HCT116 (cell line): ENCODE data around the gene PTCSC3.

ENCODE experiments used
- CEBPB ChIP-seq: IDR thresholded peaks from 2 replicates; pipeline ENCODE4 v1.6.1; 2012; ENCODE audit warnings: low read depth
- CTCF ChIP-seq, 3 experiments: fragments of 200-600 bp in 1 of 3; sonication (generic) in 1 of 3; IDR thresholded peaks in 2 of 3; conservative IDR thresholded peaks in 1 of 3; 2 replicates each; pipeline ENCODE4 v1.5.1; 2012 to 2017; ENCODE audit warnings: low read depth in 2 of 3, low read length in 2 of 3, antibody characterized with exemption in 1 of 3, borderline replicate concordance in 1 of 3, control low read depth in 1 of 3, mild to moderate bottlenecking in 1 of 3, mixed read lengths in 1 of 3, mixed run types in 1 of 3, moderate library complexity in 1 of 3; ENCODE audit not compliant: insufficient read depth in 1 of 3
- EGR1 ChIP-seq: IDR thresholded peaks from 2 replicates; pipeline ENCODE4 v1.6.1; 2012; ENCODE audit warnings: low read depth
- EZH2 ChIP-seq: fragments of 200-600 bp; sonication (generic); IDR thresholded peaks from 2 replicates; pipeline ENCODE4 v1.6.1; 2017; ENCODE audit warnings: antibody characterized with exemption, mixed run types
- JUND ChIP-seq: IDR thresholded peaks from 2 replicates; pipeline ENCODE4 v1.6.1; 2012
- POLR2A ChIP-seq: IDR thresholded peaks from 2 replicates; pipeline ENCODE4 v1.7.0; 2011; ENCODE audit warnings: borderline replicate concordance; ENCODE audit not compliant: insufficient read depth, insufficient read length; ENCODE audit errors: extremely low read depth
- RAD21 ChIP-seq: IDR thresholded peaks from 2 replicates; pipeline ENCODE4 v1.6.1; 2012; ENCODE audit warnings: low read depth, mild to moderate bottlenecking
- SP1 ChIP-seq: IDR thresholded peaks from 2 replicates; pipeline ENCODE4 v1.6.1; 2012; ENCODE audit warnings: low read depth
- YY1 ChIP-seq: IDR thresholded peaks from 2 replicates; pipeline ENCODE4 v1.6.1; 2011; ENCODE audit warnings: low read length, low read depth, moderate library complexity, mild to moderate bottlenecking; ENCODE audit not compliant: insufficient replicate concordance; ENCODE audit errors: extremely low read depth

- TF ChIP-seq CTCF (IDR thresholded peaks at IDR 0.05 in 2 of 3, conservative IDR thresholded peaks at IDR 0.05 in 1 of 3; ENCODE audit: borderline replicate concordance in 1 of 3, insufficient read depth in 1 of 3, low read depth in 2 of 3, low read length in 2 of 3) (no peak), POLR2A (no peak), EGR1 (no peak), EZH2 (no peak), YY1 (no peak), CEBPB (no peak), RAD21 (no peak), SP1 (no peak), JUND (no peak)
Measured at GRCh38 chr14:36163451-36163850, 13.1 kb downstream of the PTCSC3 start.
